Nucleus accumbens (tissue), 56 donors: ENCODE results near the gene SINHCAF.
A peak's percentile ranks its signal among the peaks of the same experiment; 100 is the strongest.

Experiments
- DNase-seq, 56 donors: peaks; one replicate each; lab custom pipeline; 2025; lab: John Stamatoyannopoulos, UW

SINHCAF gene

DNA sequence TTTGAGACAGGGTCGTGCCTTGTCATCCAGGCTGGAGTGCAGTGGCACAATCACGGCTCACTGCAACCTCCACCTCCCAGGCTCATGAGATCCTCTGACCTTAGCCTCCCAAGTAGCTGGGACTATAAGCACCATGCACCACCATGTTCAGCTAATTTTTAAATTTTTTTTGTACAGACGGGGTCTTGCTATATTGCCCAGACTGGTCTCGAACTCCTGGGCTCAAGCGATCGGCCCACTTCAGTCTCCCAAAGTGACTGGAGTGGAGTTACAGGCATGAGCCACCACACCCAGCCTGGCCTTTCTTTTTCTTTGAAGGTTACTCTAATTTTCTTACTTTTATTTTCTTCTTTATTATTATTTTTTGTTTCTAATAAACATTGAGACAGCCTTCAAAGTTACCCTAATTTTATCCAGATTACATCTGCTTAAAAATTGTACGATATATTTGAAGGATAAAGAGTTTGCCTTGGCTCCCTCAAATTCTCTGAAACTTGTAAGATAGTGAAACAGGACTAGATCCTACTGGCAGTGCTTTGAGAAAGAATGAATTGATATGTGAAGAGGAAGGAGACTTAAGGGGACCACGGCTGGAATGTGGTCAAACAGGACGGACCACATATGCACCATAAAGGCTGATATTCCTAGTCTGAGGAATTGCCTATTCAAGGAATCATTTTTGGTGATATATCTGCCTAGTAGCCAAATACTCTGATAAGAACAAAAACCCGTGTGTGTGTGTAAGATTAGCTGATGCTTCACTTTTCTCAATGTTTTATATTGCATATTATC, 14.1 kb upstream of the SINHCAF start:
- no peak for DNase-seq

GRCh38 chr12:31337952-31338351, 12.0 kb upstream of the SINHCAF start:
- DNase-seq: no peak

GRCh38 chr12:31331242-31331641, 5.3 kb upstream of the SINHCAF start:
- DNase-seq: no peak

DNA sequence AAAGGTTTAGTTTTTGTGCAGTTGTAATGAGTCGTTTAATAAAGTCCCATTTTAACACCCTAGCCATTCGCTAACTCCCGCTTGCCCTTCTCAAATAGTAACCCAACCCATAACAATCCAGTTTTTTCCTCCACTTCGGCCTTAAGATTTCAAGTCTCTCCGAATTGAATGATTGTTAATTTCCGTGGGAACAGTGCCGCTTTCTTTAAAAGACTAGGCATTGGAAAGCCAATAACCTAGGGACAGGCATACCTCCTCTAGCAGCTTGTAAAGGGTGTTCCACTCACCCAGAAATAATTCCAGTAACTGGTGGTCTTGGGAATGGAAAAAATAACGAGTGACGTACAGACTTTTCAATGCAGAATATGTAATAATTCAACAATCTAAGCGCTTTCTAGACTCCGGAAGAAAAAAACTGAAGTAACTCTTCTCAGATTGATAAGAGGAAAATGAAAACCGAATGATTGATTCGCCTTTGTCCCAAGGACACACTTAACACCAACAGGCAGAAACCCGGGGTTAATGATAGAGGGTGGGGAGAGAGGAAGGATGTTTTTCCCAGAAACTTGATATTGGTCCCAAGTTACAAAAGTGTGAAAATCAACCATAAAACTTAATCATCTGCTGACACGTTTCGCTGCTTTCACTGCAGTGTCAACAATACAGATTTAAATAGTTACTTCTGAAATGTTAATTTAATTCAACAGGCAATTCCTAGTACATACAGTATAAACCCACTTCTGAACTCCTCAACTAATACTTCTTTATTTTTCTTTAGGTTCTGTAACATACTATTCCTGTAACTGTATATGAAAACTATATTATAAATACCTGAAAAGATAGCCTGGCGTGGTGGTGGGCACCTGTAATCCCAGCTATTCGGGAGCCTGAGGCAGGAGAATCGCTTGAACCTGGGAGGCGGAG, 1.0 kb upstream of the SINHCAF start:
- peak in 2 of 56 donors; percentile 2 to 18 for DNase-seq

GRCh38 chr12:31325524-31325875, 450 bp downstream of the SINHCAF start:
- peak in 12 of 56 donors; percentile 7 to 35 (median 28) for DNase-seq

GRCh38 chr12:31324845-31325523, 966 bp downstream of the SINHCAF start:
- peak in 33 of 56 donors; percentile 8 to 50 (median 25) for DNase-seq

DNA sequence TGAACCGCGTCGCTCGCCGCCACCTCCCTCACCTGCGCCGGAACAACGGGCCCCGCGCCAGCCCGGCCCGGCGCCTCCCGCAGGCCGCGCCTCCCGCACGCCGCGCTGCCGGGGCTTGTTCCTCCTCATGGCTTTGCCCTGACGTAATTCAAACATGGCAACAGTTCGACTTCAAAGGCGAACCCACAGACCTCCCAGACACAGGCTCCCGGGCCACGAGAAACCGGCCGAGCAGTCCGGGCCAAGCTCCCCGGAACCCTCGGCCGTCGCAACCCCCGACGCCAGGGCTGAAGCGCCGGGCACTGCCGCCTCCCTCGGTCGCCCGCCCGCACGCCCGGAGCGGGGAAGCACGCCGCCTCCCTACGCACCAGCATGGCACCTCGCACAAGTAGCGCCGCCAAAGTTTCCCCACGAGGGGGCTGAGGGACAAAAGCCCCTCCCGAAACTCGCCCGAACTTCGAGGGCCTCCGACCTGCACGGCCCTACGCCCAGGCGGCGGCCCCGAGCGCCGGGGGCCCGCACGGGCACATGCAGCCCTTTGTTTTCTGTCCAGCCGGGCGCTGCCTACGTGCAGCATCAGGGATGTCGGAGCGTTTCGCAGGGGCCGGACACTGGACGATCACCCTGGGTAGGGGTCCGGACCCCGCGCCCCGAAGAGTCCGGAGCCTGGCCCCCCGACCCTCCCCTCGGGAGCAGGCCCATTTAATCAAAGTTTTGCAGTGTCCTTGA, 1.7 kb downstream of the SINHCAF start:
- peak in 41 of 56 donors; percentile 3 to 52 (median 24) for DNase-seq

- peak in 11 of 56 donors; percentile 9 to 50 (median 34) for DNase-seq
Observed at GRCh38 chr12:31323391-31324115, 2.4 kb downstream of the SINHCAF start.

GRCh38 chr12:31322801-31323207, 3.1 kb downstream of the SINHCAF start:
- no peak for DNase-seq

DNA sequence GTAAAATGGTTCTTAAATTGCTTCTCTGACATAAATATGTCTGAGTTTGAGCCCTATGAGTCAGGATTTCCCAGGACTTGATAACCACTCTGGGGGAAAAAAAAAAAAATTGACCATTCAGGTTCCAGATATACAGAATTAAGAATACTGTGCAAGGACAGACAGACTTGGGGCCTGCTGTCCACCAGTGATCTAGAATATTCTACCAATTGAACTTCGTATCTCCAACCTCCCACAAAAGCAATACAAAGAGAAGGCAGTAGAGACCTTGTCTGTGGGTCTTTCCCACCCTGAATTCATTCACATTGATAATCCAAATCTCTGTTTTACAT, 4.1 kb downstream of the SINHCAF start:
- no peak for DNase-seq

DNA sequence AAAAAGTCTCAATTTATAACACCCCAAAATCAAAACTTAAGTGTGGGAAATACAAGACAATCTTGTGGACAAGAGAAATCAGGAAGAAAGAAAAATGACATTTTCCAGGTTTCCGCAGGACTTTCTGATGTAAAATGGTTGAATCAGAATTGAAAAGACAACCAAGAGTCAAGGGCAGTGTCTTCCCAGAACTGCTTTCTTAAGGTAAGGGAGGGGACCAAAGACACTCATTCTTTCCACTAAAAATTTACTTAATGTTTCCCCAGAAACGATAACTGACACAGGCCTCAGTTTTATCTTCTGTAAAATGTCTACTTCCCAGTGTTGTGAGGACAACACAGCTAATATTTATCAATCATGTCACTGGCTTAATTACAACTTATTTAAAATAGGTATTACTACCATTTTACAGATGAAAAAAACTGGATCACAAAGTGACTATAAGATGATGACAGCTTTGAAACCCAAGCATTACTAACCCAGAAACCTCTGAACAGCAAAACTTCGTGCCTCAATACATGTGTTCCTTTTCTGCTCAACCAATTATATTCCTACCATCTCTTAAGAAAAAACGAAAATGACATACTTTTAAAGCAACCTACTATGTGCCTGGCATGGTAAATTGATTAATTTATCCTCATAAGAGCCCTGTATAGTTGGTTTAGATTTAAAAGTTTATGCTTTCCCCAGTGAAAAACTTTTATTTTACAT, 4.6 kb downstream of the SINHCAF start:
- DNase-seq: no peak

DNA sequence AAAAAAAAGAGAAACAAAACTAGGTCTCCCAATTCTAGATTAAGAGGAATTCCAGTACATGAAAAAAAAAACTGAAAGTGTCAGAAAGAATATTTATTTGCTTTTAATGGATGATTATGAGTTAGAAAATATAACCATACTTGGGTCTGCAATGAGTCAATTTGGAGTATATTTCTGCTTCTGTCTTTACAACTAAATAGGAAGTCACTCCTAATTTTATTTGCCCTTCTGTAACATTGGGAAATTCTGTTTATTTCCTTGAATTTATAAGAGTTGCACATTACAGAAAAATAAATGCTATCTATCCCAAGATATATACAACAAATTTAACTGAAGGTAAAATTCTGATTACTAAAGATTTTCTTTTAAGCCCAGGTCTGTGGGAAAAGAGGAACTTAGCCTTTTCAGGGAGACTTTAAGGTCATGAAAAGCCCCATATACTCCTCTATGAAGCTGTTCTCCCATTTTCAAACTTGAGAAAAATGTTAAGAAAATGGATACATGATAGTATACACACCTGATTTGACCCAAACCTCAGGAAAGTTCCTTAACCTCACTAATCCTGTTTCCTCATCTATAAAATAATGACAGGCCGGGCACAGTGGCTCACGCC, 7.2 kb downstream of the SINHCAF start:
- DNase-seq: no peak

- DNase-seq: no peak
Observed at GRCh38 chr12:31317471-31318395, 8.2 kb downstream of the SINHCAF start.

GRCh38 chr12:31316891-31317290, 9.1 kb downstream of the SINHCAF start:
- DNase-seq: no peak

GRCh38 chr12:31315784-31316465, 10.0 kb downstream of the SINHCAF start:
- DNase-seq: no peak

DNA sequence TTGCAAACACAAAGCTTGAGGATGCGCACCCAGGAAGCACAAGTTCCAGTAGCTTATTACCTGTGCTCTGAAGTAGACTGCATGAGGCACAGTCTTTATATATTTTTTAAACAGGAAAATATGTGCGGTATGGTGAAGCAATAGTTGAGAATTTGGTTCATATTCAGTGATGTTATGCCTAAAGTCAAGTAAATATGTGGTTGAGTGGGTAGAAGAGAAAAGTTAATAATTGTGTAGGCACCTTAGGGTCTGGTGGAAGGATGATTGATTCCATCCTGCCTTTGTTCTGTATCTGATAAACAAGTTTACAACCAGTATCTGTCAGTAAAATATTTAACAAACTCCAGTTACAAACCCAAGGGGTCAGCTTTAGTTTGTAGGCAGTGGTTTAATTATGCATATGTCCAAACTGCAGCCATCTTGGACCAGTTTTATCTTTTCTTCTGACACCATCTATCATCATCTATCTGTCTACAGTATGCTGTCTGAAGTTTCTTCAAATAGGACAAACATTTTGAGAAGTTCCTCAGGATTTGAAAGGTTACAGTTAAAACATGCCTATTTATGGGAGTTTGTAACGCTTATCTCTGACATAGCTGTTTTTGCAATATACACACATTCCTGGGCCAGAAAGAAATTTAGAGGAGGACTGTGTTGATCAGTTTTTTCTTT, 10.8 kb downstream of the SINHCAF start:
- no peak for DNase-seq
